ENCODE data around the gene FLNB. TPM values are rescaled to one million over a fixed set of nuclear protein-coding genes. Genes with fewer than 3 reads are reported as not detected.

Gene FLNB
- total and polyA plus RNA-seq, 8 donors = 38.2 to 204 (median 85.9) TPM

- intact Hi-C loops (cut with DNase I; ENCODE audit: low total_unique reads) = no loop called here
- WGBS, 5 donors = 61 to 88% (median 83%) methylated on average over 3 of the region's 3 CpGs
These were observed 201.7 kb downstream of the FLNB start for GRCh38 chr3:58209933-58210332.

GRCh38 chr3:58210761-58211460 is 202.7 kb downstream of the FLNB start, which contains the start of gene DNASE1L3:
Gene DNASE1L3, minus strand, starts transcription at chr3:58210972. Its CDS starts 66 bp downstream, at chr3:58210906.
- Histone ChIP-seq H3K27me3 (no peaks in the 10 kb centered on the region), H3K4me1 (peaks cover 0 to 3% (median 0%) of the 10 kb centered on the region in 4 donors), H3K27ac (no peak within 1 kb of the TSS), H3K36me3 (no peaks in the 10 kb centered on the region), H3K9me3 (no peaks in the 10 kb centered on the region), H3K4me3 (no peak within 1 kb of the TSS)
- DNase-seq = no peak
- intact Hi-C loops (cut with DNase I; ENCODE audit: low total_unique reads) = no loop called here
- 73 to 84% (median 80%) methylated on average over 14 of the region's 14 CpGs for WGBS, 5 donors
- TF ChIP-seq POLR2A (IDR thresholded peaks at IDR 0.05) = no peak
- no peak for TF ChIP-seq EP300 (IDR thresholded peaks at IDR 0.05)
- no peak for TF ChIP-seq CTCF (IDR thresholded peaks at IDR 0.05)
- TF ChIP-seq POLR2AphosphoS5 (IDR thresholded peaks at IDR 0.05) = no peak

More at GRCh38 chr3:58209933-58210332, 201.7 kb downstream of the FLNB start:
- H3K27me3 ChIP-seq = no peaks in the 10 kb centered on the region
- H3K4me1 ChIP-seq = peaks cover 0 to 3% (median 0%) of the 10 kb centered on the region in 4 donors
- no peaks in the 10 kb centered on the region for H3K9me3 ChIP-seq
- H3K36me3 ChIP-seq = no peaks in the 10 kb centered on the region
- no peak overlapping the region for H3K4me3 ChIP-seq
- no peak overlapping the region for H3K27ac ChIP-seq
- TF ChIP-seq EP300 (IDR thresholded peaks at IDR 0.05) = no peak
- no peak for TF ChIP-seq CTCF (IDR thresholded peaks at IDR 0.05)
- TF ChIP-seq POLR2AphosphoS5 (IDR thresholded peaks at IDR 0.05) = no peak
- TF ChIP-seq POLR2A (IDR thresholded peaks at IDR 0.05) = no peak
- DNase-seq = no peak

DNA sequence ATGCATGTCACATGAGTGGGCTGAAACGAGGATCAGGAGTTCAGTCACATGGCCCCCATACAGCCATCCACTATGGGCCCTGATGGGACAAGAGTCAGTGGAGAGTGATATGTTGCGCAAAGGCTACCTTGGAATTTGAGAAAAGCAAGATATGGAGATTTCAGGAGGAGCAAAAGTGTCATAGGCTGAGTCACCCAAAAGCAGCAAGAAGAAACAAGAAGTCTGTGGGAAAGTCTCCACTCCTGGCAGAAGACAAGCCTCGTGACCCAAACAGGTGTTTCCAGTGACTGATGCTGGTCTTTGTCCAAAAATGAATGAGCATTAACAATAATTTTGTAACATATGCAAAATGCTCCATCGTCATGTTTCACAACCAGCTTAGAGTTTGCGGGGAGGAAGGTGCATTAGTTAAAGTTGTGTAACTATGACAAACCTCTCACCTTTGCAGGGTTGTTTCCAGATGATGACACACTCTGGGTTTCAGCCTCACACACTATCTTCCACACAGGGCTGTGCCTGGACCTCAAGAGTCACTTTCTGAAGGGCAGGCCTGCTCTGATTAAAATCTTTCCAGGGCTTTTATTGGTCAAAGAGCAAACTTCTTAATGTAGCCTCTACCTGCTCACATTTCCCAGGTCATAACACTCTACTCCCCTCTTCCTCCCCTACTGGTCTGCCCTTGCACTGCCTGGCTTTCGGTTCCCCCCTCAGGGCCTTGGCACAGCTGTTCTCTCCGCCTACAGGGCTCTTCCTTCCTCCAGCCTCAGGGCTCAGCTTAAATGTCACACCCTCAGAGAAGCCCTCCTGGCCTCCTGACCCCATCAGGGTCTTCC is 206.5 kb downstream of the FLNB start:
- DNase-seq = no peak
- H3K36me3 ChIP-seq = no peaks in the 10 kb centered on the region
- no peaks in the 10 kb centered on the region for H3K9me3 ChIP-seq
- H3K27ac ChIP-seq = no peak overlapping the region
- no peaks in the 10 kb centered on the region for H3K27me3 ChIP-seq
- intact Hi-C loops (cut with DNase I; ENCODE audit: low total_unique reads) = no loop called here
- no peak for TF ChIP-seq CTCF (IDR thresholded peaks at IDR 0.05)
- TF ChIP-seq EP300 (IDR thresholded peaks at IDR 0.05) = no peak
- TF ChIP-seq POLR2A (IDR thresholded peaks at IDR 0.05) = no peak
- TF ChIP-seq POLR2AphosphoS5 (IDR thresholded peaks at IDR 0.05) = no peak
- WGBS, 5 donors = 65 to 74% (median 69%) methylated on average over 7 of the region's 7 CpGs
- H3K4me3 ChIP-seq = no peak overlapping the region
- peaks cover 9 to 15% (median 11%) of the 10 kb centered on the region in 4 donors for H3K4me1 ChIP-seq

DNA sequence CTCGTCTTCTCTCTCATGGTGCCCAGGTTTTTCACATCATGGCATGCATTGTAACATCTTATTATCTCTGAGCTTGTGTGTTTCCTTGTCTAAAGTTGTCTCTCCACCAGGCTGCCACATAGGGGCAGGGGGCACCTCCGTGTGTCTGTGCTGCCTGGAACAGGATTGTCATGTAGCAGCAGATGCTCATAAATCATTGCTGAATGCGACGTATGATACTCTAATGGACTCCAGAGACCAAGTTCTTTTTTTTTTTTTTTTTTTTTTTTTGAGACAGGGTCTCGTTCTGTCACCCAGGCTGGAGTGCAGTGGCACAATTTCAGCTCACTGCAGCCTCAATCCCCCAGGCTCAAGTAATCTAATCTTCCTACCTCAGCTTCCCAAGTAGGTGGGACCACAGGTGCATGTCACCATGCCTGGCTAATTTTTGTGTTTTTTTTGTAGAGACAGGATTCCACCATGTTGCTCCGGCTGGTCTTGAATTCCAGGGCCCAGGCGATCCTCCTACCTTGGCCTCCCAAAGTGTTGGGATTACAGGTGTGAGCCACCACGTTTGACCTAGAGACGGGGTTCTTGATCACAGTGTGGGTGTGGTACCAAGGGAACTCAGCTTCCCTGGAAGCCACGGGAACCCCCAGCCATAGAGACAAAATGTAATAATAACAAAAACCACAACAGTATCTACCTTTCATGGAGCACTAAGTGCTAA is 207.2 kb downstream of the FLNB start:
- H3K9me3 ChIP-seq = no peaks in the 10 kb centered on the region
- TF ChIP-seq POLR2AphosphoS5 (IDR thresholded peaks at IDR 0.05) (no peak), EP300 (IDR thresholded peaks at IDR 0.05) (no peak), CTCF (IDR thresholded peaks at IDR 0.05) (no peak), POLR2A (IDR thresholded peaks at IDR 0.05) (no peak)
- intact Hi-C loops (cut with DNase I; ENCODE audit: low total_unique reads) = no loop called here
- H3K4me1 ChIP-seq = peaks cover 9 to 15% (median 11%) of the 10 kb centered on the region in 4 donors
- H3K27me3 ChIP-seq = no peaks in the 10 kb centered on the region
- no peak for DNase-seq
- H3K27ac ChIP-seq = no peak overlapping the region
- H3K36me3 ChIP-seq = no peaks in the 10 kb centered on the region
- WGBS, 5 donors = 73 to 84% (median 83%) methylated on average over 10 of the region's 10 CpGs
- H3K4me3 ChIP-seq = no peak overlapping the region
